ENCODE data around the gene SLIT3.

SLIT3 gene

DNA sequence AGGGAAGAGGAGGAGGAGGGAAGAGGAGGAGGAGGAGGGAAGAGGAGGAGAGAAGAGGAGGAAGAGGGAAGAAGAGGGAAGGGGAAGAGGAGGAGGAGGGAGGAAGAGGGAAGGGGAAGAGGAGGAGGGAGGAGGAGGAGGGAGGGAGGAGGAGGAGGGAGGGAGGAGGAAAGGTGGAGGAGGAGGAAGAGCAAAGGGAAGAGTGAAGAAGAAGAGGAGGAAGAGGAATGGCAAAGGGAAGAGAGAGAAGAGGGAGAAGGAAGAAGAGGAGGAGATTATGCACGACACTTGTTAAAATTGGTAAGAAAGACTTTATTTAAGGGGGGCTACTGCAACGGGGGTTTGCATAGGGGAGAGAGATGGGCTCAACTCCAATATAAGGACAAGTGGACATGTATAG is 221.2 kb downstream of the SLIT3 start:
- Histone ChIP-seq H3K9ac (ENCODE audit: insufficient read length) (no peak overlapping the region), H3K9me3 (ENCODE audit: low read depth, low read length) (no peaks in the 10 kb centered on the region), H3K27ac (no peak overlapping the region), H3K4me3 (no peak overlapping the region), H3K36me3 (ENCODE audit: insufficient read depth, low read length) (no peaks in the 10 kb centered on the region)
- no peak for DNase-seq (ENCODE audit: low read depth, low spot score)
- TF ChIP-seq POLR2AphosphoS5 (IDR thresholded peaks at IDR 0.05; ENCODE audit: borderline replicate concordance, low read depth, low read length) (no peak), FOXP2 (optimal IDR thresholded peaks at IDR 0.05; ENCODE audit: control extremely low read depth, extremely low read length, insufficient read depth) (no peak), EZH2 (IDR thresholded peaks at IDR 0.05) (no peak)

DNA sequence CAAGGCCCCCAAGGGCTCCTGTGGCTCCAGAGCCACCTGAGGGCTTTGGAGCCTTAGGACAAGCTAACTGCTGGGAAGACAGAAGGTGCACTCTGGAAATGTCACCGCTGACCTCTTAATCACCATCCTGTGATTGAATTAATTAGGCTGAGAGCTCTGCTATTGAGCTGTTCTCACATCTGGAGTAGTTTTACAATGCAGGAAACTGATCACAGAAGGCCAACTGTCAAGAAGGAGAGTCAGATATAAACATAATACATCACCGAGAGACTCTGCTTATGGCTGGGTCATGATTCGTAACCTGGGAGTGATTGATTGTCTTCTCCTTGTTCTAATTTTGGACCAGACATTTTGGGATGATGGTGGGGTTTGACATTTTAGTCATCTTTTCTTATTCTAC is 226.1 kb downstream of the SLIT3 start:
- Histone ChIP-seq H3K9me3 (ENCODE audit: low read depth, low read length) (no peaks in the 10 kb centered on the region), H3K36me3 (ENCODE audit: insufficient read depth, low read length) (no peaks in the 10 kb centered on the region), H3K9ac (ENCODE audit: insufficient read length) (no peak overlapping the region), H3K4me3 (no peak overlapping the region), H3K27ac (no peak overlapping the region)
- no peak for DNase-seq (ENCODE audit: low read depth, low spot score)
- TF ChIP-seq FOXP2 (optimal IDR thresholded peaks at IDR 0.05; ENCODE audit: control extremely low read depth, extremely low read length, insufficient read depth) (no peak), POLR2AphosphoS5 (IDR thresholded peaks at IDR 0.05; ENCODE audit: borderline replicate concordance, low read depth, low read length) (no peak), EZH2 (IDR thresholded peaks at IDR 0.05) (no peak)

DNA sequence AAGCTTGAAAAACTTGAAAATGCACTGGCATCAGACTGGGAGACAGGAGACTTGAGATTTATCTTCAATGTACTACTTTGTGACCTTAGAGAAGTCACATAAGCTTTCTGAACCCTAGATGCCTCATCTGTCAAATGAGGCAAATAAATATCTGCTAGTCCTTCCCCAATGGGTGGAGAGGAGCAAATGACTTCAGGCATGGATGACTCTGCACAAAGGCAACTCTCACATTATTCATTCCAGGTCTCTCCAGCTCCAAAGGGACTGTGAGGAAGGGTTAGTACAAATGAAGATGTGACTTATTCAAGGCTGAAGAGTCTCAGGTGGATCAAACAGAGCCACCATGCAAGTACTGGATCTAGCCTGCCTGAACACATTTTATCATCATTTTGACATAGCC is 228.7 kb downstream of the SLIT3 start:
- no peaks in the 10 kb centered on the region for H3K9me3 ChIP-seq (ENCODE audit: low read depth, low read length)
- DNase-seq (ENCODE audit: low read depth, low spot score): no peak
- H3K4me3 ChIP-seq: no peak overlapping the region
- no peak overlapping the region for H3K9ac ChIP-seq (ENCODE audit: insufficient read length)
- H3K27ac ChIP-seq: no peak overlapping the region
- H3K36me3 ChIP-seq (ENCODE audit: insufficient read depth, low read length): no peaks in the 10 kb centered on the region
- no peak for TF ChIP-seq EZH2 (IDR thresholded peaks at IDR 0.05)
- no peak for TF ChIP-seq FOXP2 (optimal IDR thresholded peaks at IDR 0.05; ENCODE audit: control extremely low read depth, extremely low read length, insufficient read depth)
- TF ChIP-seq POLR2AphosphoS5 (IDR thresholded peaks at IDR 0.05; ENCODE audit: borderline replicate concordance, low read depth, low read length): no peak

DNA sequence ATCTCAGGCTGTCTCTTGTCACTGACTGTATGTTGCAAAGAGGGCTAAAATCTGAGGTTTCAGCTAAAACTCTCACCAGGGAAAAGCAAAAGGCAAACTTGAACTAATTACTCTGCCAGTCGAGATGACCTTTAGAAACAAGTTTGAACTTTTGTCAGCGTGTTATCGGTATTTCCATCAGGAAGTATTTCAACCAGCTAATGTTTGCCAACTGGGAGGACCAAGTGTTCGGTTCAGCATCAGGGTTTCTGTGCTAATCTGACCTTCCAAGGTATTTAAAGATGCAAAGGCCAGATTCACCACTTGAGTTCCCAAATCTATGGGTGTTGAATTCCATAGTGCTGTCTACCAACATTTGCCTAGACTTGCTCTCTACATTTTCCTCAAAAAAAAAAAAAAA is 230.5 kb downstream of the SLIT3 start:
- H3K4me3 ChIP-seq: no peak overlapping the region
- no peak overlapping the region for H3K27ac ChIP-seq
- no peak for TF ChIP-seq FOXP2 (optimal IDR thresholded peaks at IDR 0.05; ENCODE audit: control extremely low read depth, extremely low read length, insufficient read depth)
- TF ChIP-seq EZH2 (IDR thresholded peaks at IDR 0.05): no peak
- TF ChIP-seq POLR2AphosphoS5 (IDR thresholded peaks at IDR 0.05; ENCODE audit: borderline replicate concordance, low read depth, low read length): no peak
- no peak overlapping the region for H3K9ac ChIP-seq (ENCODE audit: insufficient read length)
- DNase-seq (ENCODE audit: low read depth, low spot score): no peak
- no peaks in the 10 kb centered on the region for H3K9me3 ChIP-seq (ENCODE audit: low read depth, low read length)
- H3K36me3 ChIP-seq (ENCODE audit: insufficient read depth, low read length): no peaks in the 10 kb centered on the region

DNA sequence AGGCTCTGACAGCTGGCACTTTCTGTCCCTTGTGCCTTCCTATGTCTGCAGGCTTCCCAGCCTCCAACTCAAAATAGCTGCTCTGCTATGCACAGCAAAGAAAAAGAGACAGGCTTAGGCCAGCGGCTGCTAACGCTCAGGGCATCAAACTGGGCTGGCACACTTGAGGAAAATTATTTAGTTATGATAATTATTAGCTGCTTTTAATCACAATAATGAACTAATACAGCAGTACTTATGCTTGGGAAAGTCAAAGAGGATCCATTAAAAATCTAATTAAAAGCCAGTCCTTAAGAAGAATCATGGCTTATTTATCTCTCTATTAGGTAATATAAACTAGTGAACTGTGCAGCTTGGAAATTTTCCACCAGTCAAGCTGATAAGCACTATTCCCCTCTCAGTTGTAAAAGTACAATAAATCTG is 233.2 kb downstream of the SLIT3 start:
- H3K36me3 ChIP-seq (ENCODE audit: insufficient read depth, low read length): no peaks in the 10 kb centered on the region
- H3K27ac ChIP-seq: no peak overlapping the region
- no peaks in the 10 kb centered on the region for H3K9me3 ChIP-seq (ENCODE audit: low read depth, low read length)
- H3K4me3 ChIP-seq: no peak overlapping the region
- DNase-seq (ENCODE audit: low read depth, low spot score): no peak
- no peak overlapping the region for H3K9ac ChIP-seq (ENCODE audit: insufficient read length)
- no peak for TF ChIP-seq EZH2 (IDR thresholded peaks at IDR 0.05)
- TF ChIP-seq FOXP2 (optimal IDR thresholded peaks at IDR 0.05; ENCODE audit: control extremely low read depth, extremely low read length, insufficient read depth): no peak
- no peak for TF ChIP-seq POLR2AphosphoS5 (IDR thresholded peaks at IDR 0.05; ENCODE audit: borderline replicate concordance, low read depth, low read length)

DNA sequence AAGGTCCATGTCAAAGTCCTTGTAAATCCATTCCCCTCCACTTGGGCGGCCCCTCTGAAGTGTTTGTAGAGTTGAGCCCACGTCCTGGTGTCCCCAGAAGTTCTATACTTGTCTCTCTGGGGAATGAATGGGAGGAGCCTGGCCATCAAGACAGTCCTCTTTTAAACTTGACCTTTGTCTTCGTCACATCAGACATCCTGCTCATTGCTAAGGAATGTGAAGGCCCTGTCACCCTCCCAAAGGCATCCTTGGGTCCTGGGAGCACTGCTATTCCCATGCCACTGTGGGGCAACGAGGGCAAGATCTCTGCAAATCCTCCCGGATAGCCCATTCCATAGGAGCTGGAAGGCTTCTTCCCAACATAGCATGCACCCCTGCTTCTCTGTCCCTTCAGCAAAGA is 235.5 kb downstream of the SLIT3 start:
- no peak for DNase-seq (ENCODE audit: low read depth, low spot score)
- no peak overlapping the region for H3K4me3 ChIP-seq
- no peak for TF ChIP-seq EZH2 (IDR thresholded peaks at IDR 0.05)
- no peak for TF ChIP-seq POLR2AphosphoS5 (IDR thresholded peaks at IDR 0.05; ENCODE audit: borderline replicate concordance, low read depth, low read length)
- no peak for TF ChIP-seq FOXP2 (optimal IDR thresholded peaks at IDR 0.05; ENCODE audit: control extremely low read depth, extremely low read length, insufficient read depth)
- H3K9ac ChIP-seq (ENCODE audit: insufficient read length): no peak overlapping the region
- H3K27ac ChIP-seq: no peak overlapping the region
- H3K9me3 ChIP-seq (ENCODE audit: low read depth, low read length): no peaks in the 10 kb centered on the region
- no peaks in the 10 kb centered on the region for H3K36me3 ChIP-seq (ENCODE audit: insufficient read depth, low read length)

DNA sequence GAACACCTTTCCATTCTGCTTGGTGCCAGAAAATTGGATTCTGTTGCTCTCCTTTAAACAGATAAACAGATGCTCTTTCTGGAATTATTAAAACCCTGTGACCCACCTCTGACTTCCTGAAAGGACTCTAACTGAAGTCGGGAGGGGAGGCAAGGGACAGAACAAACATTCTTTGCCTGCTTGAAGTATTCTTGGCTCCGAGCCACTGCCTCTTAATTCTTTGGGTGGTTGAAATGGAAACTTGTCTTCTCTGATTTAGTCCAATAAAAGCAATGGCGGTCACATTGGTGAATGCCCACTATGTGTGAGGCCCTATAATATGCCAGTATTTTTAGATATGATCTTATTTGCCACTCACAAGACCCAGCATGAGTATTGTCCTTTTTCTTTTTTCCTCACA is 236.8 kb downstream of the SLIT3 start:
- Histone ChIP-seq H3K9me3 (ENCODE audit: low read depth, low read length) (no peaks in the 10 kb centered on the region), H3K36me3 (ENCODE audit: insufficient read depth, low read length) (no peaks in the 10 kb centered on the region), H3K27ac (no peak overlapping the region), H3K4me3 (no peak overlapping the region), H3K9ac (ENCODE audit: insufficient read length) (no peak overlapping the region)
- TF ChIP-seq EZH2 (IDR thresholded peaks at IDR 0.05): no peak
- TF ChIP-seq FOXP2 (optimal IDR thresholded peaks at IDR 0.05; ENCODE audit: control extremely low read depth, extremely low read length, insufficient read depth): no peak
- TF ChIP-seq POLR2AphosphoS5 (IDR thresholded peaks at IDR 0.05; ENCODE audit: borderline replicate concordance, low read depth, low read length): no peak
- no peak for DNase-seq (ENCODE audit: low read depth, low spot score)

DNA sequence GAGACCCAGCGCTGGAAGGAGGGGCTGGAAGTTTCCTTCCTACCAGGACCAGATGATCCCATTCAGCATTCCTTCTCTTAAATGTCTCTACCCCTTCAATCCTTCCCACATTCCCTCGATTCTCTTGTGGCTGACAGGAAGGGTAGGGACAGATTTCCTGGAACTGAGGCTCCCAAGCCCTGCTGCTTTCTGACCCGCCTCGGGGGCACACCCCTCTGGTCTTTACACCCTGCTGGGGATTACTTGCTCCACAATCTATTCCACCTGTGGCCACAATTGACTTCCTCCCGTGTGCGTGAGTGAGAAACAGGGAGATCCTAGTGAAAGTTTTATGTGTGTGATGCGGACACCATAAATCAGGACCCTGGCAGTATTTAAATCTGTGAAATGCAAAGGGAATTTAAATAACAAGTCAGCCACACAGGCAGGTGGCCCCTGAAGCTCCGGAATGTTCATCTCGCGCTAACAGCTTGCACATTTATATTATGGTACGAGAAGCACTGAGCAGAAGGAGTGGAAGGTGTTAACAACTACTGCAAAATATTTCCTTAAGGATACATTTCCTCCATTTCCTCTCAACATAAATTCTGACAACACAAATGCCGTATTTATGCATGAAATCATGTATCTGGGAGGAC is 237.5 kb downstream of the SLIT3 start:
- no peak overlapping the region for H3K9ac ChIP-seq (ENCODE audit: insufficient read length)
- no peaks in the 10 kb centered on the region for H3K36me3 ChIP-seq (ENCODE audit: insufficient read depth, low read length)
- H3K27ac ChIP-seq: no peak overlapping the region
- TF ChIP-seq FOXP2 (optimal IDR thresholded peaks at IDR 0.05; ENCODE audit: control extremely low read depth, extremely low read length, insufficient read depth) (no peak), POLR2AphosphoS5 (IDR thresholded peaks at IDR 0.05; ENCODE audit: borderline replicate concordance, low read depth, low read length) (no peak), EZH2 (IDR thresholded peaks at IDR 0.05) (no peak)
- DNase-seq (ENCODE audit: low read depth, low spot score): no peak
- no peaks in the 10 kb centered on the region for H3K9me3 ChIP-seq (ENCODE audit: low read depth, low read length)
- no peak overlapping the region for H3K4me3 ChIP-seq

DNA sequence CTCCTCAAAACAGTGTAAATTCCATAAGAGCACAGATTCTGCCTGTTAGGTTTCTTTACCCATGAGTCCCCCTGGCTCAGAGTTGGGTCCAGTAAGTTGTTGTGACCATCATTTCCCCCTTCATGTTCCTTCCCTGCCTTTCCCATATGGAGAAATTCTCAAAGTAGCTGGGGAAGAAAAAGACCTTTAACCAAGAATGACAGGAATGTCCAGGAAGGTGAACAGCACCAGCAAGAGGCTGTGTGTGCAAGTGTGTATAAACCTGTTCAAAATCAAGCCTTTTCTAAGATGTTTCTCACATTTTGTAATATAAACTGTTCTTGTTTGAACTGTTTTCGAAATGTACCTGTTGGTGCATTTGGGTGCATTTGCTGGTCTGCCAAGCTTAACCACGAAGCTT is 238.2 kb downstream of the SLIT3 start:
- Histone ChIP-seq H3K36me3 (ENCODE audit: insufficient read depth, low read length) (no peaks in the 10 kb centered on the region), H3K9ac (ENCODE audit: insufficient read length) (no peak overlapping the region), H3K9me3 (ENCODE audit: low read depth, low read length) (no peaks in the 10 kb centered on the region), H3K27ac (no peak overlapping the region), H3K4me3 (no peak overlapping the region)
- no peak for DNase-seq (ENCODE audit: low read depth, low spot score)
- TF ChIP-seq FOXP2 (optimal IDR thresholded peaks at IDR 0.05; ENCODE audit: control extremely low read depth, extremely low read length, insufficient read depth) (no peak), POLR2AphosphoS5 (IDR thresholded peaks at IDR 0.05; ENCODE audit: borderline replicate concordance, low read depth, low read length) (no peak), EZH2 (IDR thresholded peaks at IDR 0.05) (no peak)

All from SK-N-MC (cell line).